ENCODE results near the gene FZD2.

DNA sequence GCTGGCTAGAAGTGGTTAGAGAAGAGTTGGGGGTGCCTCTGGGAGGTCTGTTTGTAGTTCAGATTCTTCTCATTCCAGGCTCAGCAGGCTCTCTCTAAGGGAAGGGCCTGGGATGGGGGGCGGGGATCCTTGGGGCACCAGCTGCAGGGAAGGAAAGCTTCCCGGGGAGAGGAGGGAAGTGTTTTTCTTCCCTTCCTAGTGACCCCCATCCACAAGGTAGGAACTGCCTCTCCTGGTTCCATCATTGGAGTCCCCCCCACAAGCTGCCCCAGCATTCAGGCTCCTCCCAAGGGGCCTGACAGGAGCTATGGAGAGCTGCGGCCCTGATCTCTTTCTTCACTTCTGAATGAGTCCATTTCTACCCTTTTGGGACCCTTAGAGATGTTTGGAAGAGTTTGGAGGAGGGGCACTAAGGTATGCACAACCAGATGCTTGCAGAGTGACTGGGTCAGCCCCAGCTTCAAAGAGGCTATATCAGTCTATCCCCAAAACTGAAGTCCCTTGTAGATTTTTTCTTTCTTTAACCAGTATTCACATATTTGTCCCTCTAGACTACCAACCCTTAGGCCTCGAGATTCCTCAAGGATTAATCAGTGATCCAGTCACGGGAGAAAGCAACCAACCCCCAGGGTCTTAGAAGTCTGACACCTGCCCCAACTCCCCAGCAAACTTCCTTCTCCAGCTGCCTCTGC lies 13.9 kb upstream of the FZD2 start:
- TF ChIP-seq POLR2A (IDR thresholded peaks at IDR 0.05): no peak
- TF ChIP-seq, protein P1, sequence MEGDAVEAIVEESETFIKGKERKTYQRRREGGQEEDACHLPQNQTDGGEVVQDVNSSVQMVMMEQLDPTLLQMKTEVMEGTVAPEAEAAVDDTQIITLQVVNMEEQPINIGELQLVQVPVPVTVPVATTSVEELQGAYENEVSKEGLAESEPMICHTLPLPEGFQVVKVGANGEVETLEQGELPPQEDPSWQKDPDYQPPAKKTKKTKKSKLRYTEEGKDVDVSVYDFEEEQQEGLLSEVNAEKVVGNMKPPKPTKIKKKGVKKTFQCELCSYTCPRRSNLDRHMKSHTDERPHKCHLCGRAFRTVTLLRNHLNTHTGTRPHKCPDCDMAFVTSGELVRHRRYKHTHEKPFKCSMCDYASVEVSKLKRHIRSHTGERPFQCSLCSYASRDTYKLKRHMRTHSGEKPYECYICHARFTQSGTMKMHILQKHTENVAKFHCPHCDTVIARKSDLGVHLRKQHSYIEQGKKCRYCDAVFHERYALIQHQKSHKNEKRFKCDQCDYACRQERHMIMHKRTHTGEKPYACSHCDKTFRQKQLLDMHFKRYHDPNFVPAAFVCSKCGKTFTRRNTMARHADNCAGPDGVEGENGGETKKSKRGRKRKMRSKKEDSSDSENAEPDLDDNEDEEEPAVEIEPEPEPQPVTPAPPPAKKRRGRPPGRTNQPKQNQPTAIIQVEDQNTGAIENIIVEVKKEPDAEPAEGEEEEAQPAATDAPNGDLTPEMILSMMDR (IDR thresholded peaks at IDR 0.05): no peak

Data from Peyer's patch (tissue), 4 donors.